ENCODE measurements around the gene TBC1D17.

- TF ChIP-seq, protein P1, sequence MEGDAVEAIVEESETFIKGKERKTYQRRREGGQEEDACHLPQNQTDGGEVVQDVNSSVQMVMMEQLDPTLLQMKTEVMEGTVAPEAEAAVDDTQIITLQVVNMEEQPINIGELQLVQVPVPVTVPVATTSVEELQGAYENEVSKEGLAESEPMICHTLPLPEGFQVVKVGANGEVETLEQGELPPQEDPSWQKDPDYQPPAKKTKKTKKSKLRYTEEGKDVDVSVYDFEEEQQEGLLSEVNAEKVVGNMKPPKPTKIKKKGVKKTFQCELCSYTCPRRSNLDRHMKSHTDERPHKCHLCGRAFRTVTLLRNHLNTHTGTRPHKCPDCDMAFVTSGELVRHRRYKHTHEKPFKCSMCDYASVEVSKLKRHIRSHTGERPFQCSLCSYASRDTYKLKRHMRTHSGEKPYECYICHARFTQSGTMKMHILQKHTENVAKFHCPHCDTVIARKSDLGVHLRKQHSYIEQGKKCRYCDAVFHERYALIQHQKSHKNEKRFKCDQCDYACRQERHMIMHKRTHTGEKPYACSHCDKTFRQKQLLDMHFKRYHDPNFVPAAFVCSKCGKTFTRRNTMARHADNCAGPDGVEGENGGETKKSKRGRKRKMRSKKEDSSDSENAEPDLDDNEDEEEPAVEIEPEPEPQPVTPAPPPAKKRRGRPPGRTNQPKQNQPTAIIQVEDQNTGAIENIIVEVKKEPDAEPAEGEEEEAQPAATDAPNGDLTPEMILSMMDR (IDR thresholded peaks at IDR 0.05): no peak
- no peak for TF ChIP-seq POLR2A (IDR thresholded peaks at IDR 0.05)
These were observed 47.8 kb upstream of the TBC1D17 start for GRCh38 chr19:49829721-49830120.
